ENCODE results near the gene ZNF554. TPM values are rescaled to one million over a fixed set of nuclear protein-coding genes. Genes with fewer than 3 reads are reported as not detected.
"Not testable (repeated sequence)": the region's sequence is repeated elsewhere in the genome, so short reads cannot be mapped to it uniquely, and the experiment has no call there.

Gene ZNF554
- polyA plus RNA-seq, 3 donors from 2014 or later: 0.87 to 4.1 TPM; not detected in 1

DNA sequence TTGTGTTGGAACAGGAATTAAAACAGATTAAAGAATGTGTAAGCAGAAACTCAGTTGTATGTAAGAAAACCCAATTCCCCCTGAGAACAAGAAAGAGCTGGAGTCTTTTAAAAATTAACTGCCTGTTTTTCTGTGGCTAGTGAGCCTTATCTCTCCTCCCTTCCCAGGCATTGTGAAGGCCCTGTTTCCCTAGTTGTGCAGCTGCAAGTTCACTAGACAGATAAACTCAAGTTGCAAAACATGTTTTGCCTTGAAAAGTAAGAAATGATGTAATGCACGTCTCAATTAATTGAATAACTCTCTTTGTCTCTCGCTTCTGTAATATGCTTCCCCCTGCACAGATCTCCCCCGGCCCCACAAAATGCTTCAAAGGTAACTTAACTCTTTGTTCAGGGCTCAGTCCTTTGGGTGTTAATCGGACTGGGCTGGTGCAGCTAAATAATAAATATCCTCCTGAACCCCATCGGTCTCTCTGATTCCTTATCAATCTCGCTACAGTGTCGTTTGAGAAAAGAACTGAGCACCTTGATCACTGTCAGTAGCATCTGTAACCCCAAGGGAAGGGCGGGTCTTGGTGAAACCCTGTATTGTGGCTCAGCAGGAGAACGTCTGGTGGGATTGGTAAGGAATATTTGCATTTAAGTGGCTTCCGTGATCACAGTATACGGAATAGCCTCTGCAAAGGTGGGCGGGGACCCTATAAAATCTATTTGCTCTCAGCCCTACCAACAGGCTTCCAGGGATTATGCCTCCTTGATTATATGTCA is 45.8 kb downstream of the ZNF554 start:
- DNase-seq: no peak
- no peak overlapping the region for H3K27ac Mint-ChIP-seq

DNA sequence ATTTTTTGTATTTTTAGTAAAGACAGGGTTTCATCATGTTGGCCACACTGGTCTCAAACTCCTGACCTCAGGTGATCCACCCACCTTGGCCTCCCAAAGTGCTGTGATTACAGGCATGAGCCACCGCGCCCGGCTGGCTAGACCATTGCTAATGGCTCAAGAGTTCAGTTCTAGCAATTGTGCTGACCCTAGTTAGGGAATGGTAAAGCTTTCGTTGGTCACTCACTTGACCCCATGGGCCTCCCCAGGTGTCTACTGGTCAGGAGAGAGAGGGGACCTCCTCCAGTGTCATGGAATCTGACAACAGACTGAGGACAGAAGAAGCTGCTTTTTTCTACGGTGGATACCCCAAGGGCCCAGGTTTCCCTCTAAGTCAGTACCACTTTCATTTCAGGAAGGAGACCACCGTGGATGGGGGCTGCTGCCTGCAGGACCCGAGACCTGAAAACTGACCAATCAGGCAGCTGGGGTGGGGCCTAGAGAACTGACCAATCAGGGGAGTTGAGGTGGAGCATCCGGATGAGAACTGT is 46.9 kb downstream of the ZNF554 start:
- Mint-ChIP-seq H3K4me1 (peaks cover 0 to 1% of the 10 kb centered on the region in 2 donors), H3K4me3 (no peak overlapping the region), H3K27me3 (ENCODE audit: low read depth in 3 of 3) (peaks cover 0 to 4% (median 4%) of the 10 kb centered on the region in 3 donors), H3K9me3 (peaks cover 0 to 3% (median 0%) of the 10 kb centered on the region in 6 donors), H3K36me3 (no peaks in the 10 kb centered on the region), H3K27ac (no peak overlapping the region)
- no peak for DNase-seq

More for the DNA sequence above, 45.8 kb downstream of the ZNF554 start:
- H3K9me3 Mint-ChIP-seq: peaks cover 0 to 1% (median 0%) of the 10 kb centered on the region in 6 donors
- H3K27me3 Mint-ChIP-seq (ENCODE audit: low read depth in 3 of 3): peaks cover 0 to 4% (median 4%) of the 10 kb centered on the region in 3 donors
- no peaks in the 10 kb centered on the region for H3K36me3 Mint-ChIP-seq
- no peak overlapping the region for H3K4me3 Mint-ChIP-seq
- no peaks in the 10 kb centered on the region for H3K4me1 Mint-ChIP-seq

GRCh38 chr19:2867025-2867991 is 47.6 kb downstream of the ZNF554 start, which contains the start of gene ZNF556:
ZNF556 (plus strand) TSS chr19:2867335; CDS start chr19:2867422, 87 bp downstream.
- H3K36me3 Mint-ChIP-seq: no peaks in the 10 kb centered on the region
- peaks cover 0 to 3% (median 0%) of the 10 kb centered on the region in 6 donors for H3K9me3 Mint-ChIP-seq
- no peak for DNase-seq
- H3K27ac Mint-ChIP-seq: no peak within 1 kb of the TSS
- peaks cover 0 to 3% of the 10 kb centered on the region in 2 donors for H3K4me1 Mint-ChIP-seq
- H3K27me3 Mint-ChIP-seq (ENCODE audit: low read depth in 3 of 3): peaks cover 1 to 4% (median 4%) of the 10 kb centered on the region in 3 donors
- H3K4me3 Mint-ChIP-seq: no peak within 1 kb of the TSS

- Mint-ChIP-seq H3K36me3 (no peaks in the 10 kb centered on the region), H3K9me3 (peaks cover 0 to 3% (median 0%) of the 10 kb centered on the region in 6 donors), H3K4me3 (no peak overlapping the region), H3K27me3 (ENCODE audit: low read depth in 3 of 3) (peaks cover 1 to 4% (median 1%) of the 10 kb centered on the region in 3 donors), H3K27ac (no peak overlapping the region), H3K4me1 (peaks cover 0 to 3% of the 10 kb centered on the region in 2 donors)
- no peak for DNase-seq
Measured at GRCh38 chr19:2869618-2870017, 50.0 kb downstream of the ZNF554 start.

DNA sequence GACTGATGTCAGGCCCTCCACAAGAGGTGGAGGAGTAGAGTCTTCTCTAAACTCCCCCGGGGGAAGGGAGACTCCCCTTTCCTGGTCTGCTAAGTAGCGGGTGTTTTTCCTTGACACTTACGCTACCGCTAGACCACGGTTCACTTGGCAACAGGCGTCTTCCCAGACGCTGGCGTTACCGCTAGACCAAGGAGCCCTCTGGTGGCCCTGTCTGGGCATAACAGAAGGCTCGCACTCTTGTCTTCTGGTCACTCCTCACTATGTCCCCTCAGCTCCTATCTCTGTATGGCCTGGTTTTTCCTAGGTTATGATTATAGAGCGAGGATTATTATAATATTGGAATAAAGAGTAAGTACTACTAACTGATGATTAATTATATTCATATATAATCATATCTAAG is 52.5 kb downstream of the ZNF554 start:
- not testable (repeated sequence) for H3K27me3 Mint-ChIP-seq (ENCODE audit: low read depth in 3 of 3); H3K4me1 Mint-ChIP-seq; H3K9me3 Mint-ChIP-seq; DNase-seq; H3K4me3 Mint-ChIP-seq; H3K36me3 Mint-ChIP-seq; H3K27ac Mint-ChIP-seq

DNA sequence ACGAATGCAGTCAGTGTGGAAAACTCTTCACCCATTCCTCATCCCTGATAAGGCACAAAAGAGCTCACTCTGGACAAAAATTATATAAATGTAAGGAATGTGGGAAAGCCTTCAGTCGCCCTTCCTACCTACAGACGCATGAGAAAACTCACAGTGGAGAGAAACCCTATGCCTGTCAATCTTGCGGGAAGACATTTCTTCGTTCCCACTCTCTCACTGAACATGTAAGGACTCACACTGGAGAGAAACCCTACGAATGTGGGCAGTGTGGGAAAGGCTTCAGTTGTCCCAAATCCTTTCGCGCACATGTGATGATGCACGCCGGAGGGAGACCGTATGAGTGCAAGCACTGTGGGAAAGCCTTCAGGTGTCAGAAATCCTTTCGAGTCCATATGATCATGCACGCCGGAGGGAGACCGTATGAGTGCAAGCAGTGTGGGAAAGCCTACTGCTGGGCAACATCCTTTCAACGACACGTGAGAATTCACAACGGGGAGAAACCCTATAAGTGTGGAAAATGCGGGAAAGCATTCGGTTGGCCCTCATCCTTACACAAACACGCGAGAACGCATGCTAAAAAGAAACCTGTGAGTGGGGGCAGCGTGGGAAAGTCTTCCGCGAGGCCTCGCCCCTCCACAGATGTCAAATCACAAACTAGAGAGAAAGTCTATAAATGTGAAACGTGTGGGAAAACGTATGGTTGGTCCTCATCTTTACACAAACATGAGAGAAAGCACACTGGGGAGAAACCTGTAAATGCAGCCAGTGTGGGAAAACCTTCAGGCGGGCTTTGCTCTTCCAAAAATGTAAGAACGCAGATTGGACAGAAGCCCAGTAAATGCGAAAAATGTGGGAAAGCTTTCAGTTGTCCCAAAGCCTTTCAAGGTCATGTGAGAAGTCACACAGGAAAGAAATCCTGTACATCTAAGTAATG is 58.0 kb downstream of the ZNF554 start:
- Mint-ChIP-seq H3K36me3 (no peaks in the 10 kb centered on the region), H3K27me3 (ENCODE audit: low read depth in 3 of 3) (peaks cover 0 to 6% (median 0%) of the 10 kb centered on the region in 3 donors), H3K27ac (no peak overlapping the region), H3K9me3 (peaks cover 7 to 28% (median 20%) of the 10 kb centered on the region in 6 donors), H3K4me1 (no peaks in the 10 kb centered on the region), H3K4me3 (no peak overlapping the region)
- DNase-seq: no peak

DNA sequence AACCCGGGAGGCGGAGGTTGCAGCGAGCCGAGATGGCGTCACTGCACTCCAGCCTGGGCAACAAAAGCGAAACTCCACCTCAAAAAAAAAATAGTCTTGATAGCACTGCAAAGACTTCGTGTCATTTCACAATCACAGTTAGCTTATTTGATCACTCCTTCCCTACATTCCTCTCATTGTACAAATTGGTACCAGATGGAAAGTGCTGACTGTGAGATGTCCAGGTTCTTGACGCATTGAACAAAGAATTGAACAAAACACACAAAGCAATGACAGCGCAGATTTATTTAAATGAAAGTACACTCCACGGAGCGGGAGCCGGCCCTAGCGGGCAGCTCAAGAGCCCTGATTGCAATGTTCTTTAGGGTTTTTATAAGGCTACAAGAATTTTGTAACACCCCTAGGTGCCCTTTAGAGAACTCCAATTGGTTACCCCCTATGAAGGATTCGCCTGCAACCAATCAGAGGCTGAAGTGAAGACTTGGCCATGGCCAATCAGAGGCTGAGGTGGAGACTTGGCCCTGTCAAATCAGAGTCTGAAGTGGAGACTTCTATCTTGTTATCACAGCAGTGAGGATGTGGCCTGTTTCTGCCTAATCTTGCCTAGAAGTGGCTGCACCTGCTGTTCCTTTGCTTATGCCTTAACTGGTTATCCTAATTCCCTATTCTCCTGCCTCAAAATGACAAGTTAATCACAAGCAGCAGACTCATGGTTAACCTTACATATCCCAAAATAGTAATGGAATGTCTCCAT is 64.2 kb downstream of the ZNF554 start:
- H3K36me3 Mint-ChIP-seq: no peaks in the 10 kb centered on the region
- H3K9me3 Mint-ChIP-seq: peaks cover 0 to 5% (median 4%) of the 10 kb centered on the region in 6 donors
- H3K4me3 Mint-ChIP-seq: no peak overlapping the region
- DNase-seq: no peak
- peaks cover 0 to 1% of the 10 kb centered on the region in 2 donors for H3K4me1 Mint-ChIP-seq
- peaks cover 0 to 3% (median 2%) of the 10 kb centered on the region in 3 donors for H3K27me3 Mint-ChIP-seq (ENCODE audit: low read depth in 3 of 3)
- no peak overlapping the region for H3K27ac Mint-ChIP-seq

DNA sequence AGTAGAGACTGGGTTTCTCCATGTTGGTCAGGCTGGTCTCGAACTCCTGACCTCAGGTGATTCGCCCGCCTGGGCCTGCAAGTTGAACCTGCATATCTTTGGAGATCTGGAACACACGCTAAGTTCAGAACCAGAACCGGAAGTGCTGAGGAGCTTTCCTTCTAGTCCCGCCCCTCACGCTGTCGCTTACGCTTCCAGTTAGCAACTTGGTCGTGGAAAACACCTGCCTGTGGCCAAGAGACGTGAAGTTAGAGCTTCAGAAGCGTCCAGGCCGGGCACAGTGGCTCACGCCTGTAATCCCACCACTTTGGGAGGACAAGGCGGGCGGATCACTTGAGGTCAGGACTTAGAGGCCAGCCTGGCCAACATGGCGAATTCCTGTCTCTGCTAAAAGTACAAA is 66.1 kb downstream of the ZNF554 start:
- H3K27me3 Mint-ChIP-seq (ENCODE audit: low read depth in 3 of 3): peaks cover 2 to 3% (median 2%) of the 10 kb centered on the region in 3 donors
- DNase-seq: no peak
- no peak overlapping the region for H3K27ac Mint-ChIP-seq
- no peaks in the 10 kb centered on the region for H3K9me3 Mint-ChIP-seq
- no peaks in the 10 kb centered on the region for H3K36me3 Mint-ChIP-seq
- no peak overlapping the region for H3K4me3 Mint-ChIP-seq
- H3K4me1 Mint-ChIP-seq: peaks cover 0 to 1% of the 10 kb centered on the region in 2 donors

Other genes with a start within 250 kb of the ZNF554 start
- under 1 TPM; 0.22 to 0.84 (median 0.33) TPM for gene GNG7, start 117.2 kb upstream of the ZNF554 start, polyA plus RNA-seq
- gene DIRAS1, start 98.5 kb upstream of the ZNF554 start, polyA plus RNA-seq: not detected
- gene SLC39A3, start 79.9 kb upstream of the ZNF554 start, polyA plus RNA-seq: 10 to 100 TPM; 43.8 to 63.7 (median 46.8) TPM
- gene SGTA, start 36.6 kb upstream of the ZNF554 start, polyA plus RNA-seq: 10 to 100 TPM; 32.1 to 47.6 (median 34.3) TPM
- 10 to 100 TPM; 20.0 to 39.9 (median 31.6) TPM for gene THOP1, start 34.4 kb upstream of the ZNF554 start, polyA plus RNA-seq
- gene ZNF555, start 21.6 kb downstream of the ZNF554 start, polyA plus RNA-seq: 1 to 10 TPM; 3.2 to 7.1 (median 3.8) TPM
- not detected for gene ZNF556, start 47.5 kb downstream of the ZNF554 start, polyA plus RNA-seq
- gene ZNF57, start 81.1 kb downstream of the ZNF554 start, polyA plus RNA-seq: 1 to 10 TPM; 3.4 to 8.5 (median 3.7) TPM
- 1 to 10 TPM in 2 of 3 donors, not detected in 1; 1.1 to 2.1 TPM for gene ZNF77, start 125.1 kb downstream of the ZNF554 start, polyA plus RNA-seq
- gene TLE6, start 157.7 kb downstream of the ZNF554 start, polyA plus RNA-seq: 1 to 10 TPM in 2 of 3 donors, under 1 TPM in 1; 0.34 to 2.3 (median 1.8) TPM
- gene TLE2, start 209.4 kb downstream of the ZNF554 start, polyA plus RNA-seq: 1 to 10 TPM; 1.2 to 2.4 (median 1.3) TPM
- gene TLE5, start 242.6 kb downstream of the ZNF554 start, polyA plus RNA-seq: 100 to 1,000 TPM; 382 to 635 (median 466) TPM